Activated T-cell treated with anti-CD3 and anti-CD28 coated beads for 24 hours (primary cell): Measurements from ENCODE around the gene SLC8B1.
A peak's percentile ranks its signal among the peaks of the same experiment; 100 is the strongest.

Experiments
- DNase-seq: peaks from one replicate; pipeline ENCODE4 v3.0.0-alpha.2; 2020; ENCODE audit warnings: low read depth

Gene SLC8B1

GRCh38 chr12:113268621-113269020 is 66.3 kb downstream of the SLC8B1 start:
- DNase-seq, result no peak

- DNase-seq, result no peak
Measured at GRCh38 chr12:113268136-113268535, 66.8 kb downstream of the SLC8B1 start.

- no peak for DNase-seq
Measured at GRCh38 chr12:113267621-113268020, 67.3 kb downstream of the SLC8B1 start.

- no peak for DNase-seq
Measured at GRCh38 chr12:113266106-113266895, 68.6 kb downstream of the SLC8B1 start.

GRCh38 chr12:113263431-113263963 is 71.4 kb downstream of the SLC8B1 start:
- no peak for DNase-seq

GRCh38 chr12:113262710-113263109 is 72.2 kb downstream of the SLC8B1 start:
- no peak for DNase-seq

- peak; percentile 12 for DNase-seq
Measured at GRCh38 chr12:113261847-113262470, 73.0 kb downstream of the SLC8B1 start.

- DNase-seq, result no peak
Measured at GRCh38 chr12:113260636-113261300, 74.1 kb downstream of the SLC8B1 start.

GRCh38 chr12:113260127-113260526 is 74.8 kb downstream of the SLC8B1 start:
- DNase-seq, result no peak

GRCh38 chr12:113257564-113257963 is 77.3 kb downstream of the SLC8B1 start:
- no peak for DNase-seq

- no peak for DNase-seq
Measured at GRCh38 chr12:113254298-113254697, 80.6 kb downstream of the SLC8B1 start.

GRCh38 chr12:113253532-113254285 is 81.2 kb downstream of the SLC8B1 start:
- DNase-seq, result no peak

GRCh38 chr12:113252494-113252893 is 82.4 kb downstream of the SLC8B1 start:
- no peak for DNase-seq

- DNase-seq, result no peak
Measured at GRCh38 chr12:113251404-113252070, 83.4 kb downstream of the SLC8B1 start.

- DNase-seq, result no peak
Measured at GRCh38 chr12:113250045-113250444, 84.9 kb downstream of the SLC8B1 start.

GRCh38 chr12:113249546-113249945 is 85.4 kb downstream of the SLC8B1 start:
- no peak for DNase-seq

GRCh38 chr12:113248842-113249435 is 86.0 kb downstream of the SLC8B1 start:
- DNase-seq, result no peak
